Measurements from ENCODE around the gene RBM48.
A peak's percentile ranks its signal among the peaks of the same experiment; 100 is the strongest.

RBM48 gene

DNA sequence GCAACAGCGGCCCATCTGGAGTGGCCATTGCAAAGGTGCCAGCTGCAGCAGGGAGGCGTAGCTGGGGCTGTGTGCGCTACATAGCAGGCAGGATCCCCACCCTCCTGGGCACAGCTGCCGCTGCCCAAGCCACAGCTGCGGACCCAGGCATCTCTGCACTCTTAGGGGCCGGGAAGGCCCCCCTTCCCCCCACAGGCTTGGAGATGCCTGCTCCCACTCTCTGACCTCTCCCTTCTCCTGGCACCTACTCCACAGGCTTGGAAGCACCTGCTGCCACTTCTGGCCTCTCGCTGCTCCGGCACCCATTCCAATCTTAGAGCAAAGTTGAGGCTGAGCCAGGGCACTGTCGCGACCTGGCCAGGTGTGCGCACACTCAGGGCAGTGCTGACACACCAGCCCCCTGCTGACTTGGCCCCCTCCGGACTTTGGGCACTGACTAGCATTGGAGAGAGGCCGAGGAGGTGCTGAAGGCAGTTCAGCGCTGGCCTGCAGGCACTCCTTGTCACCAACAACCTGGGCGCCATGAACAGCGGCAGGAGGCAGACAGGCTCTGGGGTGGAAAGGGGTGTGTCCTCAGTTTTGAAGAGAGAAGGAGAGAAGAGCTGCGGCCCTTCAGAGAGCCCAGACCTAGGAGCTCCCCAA, 18.4 kb downstream of the RBM48 start:
- DNase-seq, result no peak

DNA sequence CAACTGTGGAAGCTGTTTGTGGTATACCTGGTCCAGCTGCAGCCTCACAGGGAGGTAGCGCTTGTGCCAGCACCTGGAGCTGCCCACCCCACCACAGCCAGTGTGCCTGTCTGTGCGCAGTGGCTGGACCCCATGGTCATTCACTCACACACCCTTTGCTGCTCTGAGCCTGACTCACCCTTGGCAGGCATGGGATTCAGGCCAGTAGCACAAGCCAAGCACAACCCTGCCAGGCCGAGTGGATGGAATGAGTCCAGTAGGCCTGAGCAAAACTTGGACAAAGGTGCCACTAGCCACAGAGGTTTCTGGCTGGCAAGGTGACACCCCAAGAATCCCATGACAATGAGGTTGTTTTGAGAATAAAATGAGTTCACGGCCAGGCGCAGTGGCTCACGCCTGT, 19.0 kb downstream of the RBM48 start:
- no peak for DNase-seq

DNA sequence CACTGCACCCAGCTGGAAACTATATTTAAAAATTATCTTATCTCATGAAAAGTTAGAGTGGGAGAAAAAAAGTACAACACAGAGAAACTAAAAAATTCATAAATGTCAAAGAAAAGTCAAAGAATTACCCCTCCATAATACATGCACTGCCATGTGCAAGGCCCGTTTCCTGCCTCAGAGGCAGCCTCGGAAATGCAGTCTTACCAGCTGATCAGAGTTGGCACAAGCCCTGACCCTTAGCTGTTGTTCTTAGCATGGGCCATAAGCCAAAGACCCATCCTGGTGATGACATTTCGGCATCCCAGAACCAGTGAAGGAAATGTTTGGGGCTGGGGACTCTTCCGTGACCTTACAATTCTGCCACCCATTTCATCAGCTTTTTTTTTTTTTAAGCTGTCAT, 21.6 kb downstream of the RBM48 start:
- DNase-seq, result no peak

DNA sequence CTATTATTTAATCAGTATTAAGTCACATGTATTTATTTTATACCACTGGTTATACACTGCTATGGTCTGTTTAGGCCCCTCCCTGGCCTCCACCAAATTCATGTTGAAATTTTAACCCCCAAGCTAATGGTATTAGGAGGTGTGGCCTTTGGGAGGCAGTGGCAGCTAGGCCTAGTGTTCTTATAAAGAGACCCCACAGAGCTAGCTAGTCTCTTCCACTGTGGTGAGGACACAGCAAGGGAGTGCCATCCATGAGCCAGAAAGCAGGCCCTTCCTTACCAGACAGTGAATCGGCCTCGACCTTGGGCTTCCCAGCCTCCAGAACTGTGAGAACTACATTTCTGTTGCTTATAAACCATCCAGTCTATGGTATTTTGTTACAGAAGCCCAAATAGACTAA, 28.7 kb downstream of the RBM48 start:
- DNase-seq, result peak; percentile 42

DNA sequence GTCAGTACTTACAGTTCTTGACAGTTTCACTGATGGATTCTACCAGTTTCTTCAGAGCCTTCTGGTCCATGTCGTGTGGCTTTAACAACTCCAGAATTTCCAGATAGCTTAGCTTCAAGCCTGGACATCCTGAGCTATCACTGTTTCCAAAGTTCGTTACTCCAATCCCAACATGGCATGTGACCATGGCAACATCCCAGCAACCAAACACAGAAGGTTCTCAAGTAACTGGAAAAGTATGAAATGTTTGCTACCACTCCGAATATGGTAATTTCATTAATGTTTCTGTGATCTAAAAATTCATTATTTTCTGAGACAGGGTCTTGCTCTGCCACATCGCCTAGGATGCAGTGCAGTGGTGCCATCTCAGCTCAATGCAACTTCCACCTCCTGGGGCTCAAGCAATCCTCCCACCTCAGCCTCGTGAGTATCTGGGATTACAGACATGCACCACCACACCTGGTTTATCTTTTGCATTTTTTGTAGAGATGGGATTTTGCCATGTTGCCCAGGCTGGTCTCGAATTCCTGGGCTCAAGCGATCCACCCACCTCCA, 29.3 kb downstream of the RBM48 start:
- DNase-seq, result no peak

DNA sequence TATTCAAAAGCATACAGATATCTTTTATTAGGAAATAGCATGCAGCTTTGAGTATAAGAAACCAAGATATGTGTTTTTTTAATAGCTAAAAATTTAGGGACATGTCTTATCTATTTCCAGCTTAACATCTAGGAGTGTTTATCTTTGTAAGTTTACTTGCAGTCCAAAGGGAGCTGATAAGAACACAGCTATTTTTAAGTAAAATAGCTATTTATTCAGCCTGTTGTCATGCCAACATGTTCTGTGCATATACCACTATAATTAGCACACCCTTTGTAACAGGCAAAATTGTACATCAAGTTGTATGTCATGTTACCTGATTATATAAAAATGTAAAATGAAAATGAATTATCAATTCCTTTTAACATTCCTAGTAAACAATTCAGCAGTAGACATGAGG, 32.0 kb downstream of the RBM48 start:
- no peak for DNase-seq

DNA sequence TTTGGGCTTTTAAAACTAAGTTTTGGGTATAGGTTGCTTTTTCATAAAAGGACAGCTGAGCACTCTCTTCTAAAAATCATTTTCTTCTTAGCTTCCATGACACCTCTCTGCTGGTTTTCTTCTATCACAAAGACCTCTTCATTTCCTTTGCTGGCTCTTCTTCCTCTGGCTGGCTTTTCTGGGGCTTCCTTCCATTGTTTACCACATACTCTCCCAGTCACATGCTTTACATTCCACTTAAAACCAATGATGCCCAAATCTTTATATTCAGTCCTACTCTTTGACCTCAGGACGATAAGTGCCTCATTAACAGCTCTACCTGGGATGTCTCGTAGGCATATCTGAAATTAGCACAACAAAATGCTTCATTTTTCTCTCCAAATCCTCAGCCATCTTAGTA, 34.8 kb downstream of the RBM48 start:
- no peak for DNase-seq

DNA sequence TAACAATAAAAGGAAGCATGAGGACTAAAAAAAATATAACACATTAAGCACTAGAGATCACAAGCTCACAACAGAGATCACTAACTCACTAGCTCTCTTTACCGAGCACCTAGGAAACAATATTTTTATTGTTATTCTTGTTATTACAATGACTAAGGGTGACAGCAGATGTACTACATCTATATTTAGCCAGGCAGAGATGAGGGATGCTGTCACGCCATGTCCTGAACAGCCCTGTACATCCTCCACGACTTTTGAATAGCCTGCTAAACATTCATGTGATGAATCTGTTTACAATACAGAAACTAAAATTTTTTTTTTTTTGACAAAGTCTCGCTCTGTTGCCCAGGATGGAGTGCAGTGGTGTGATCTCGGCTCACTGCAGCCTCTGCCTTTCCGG, 38.9 kb downstream of the RBM48 start:
- no peak for DNase-seq

DNA sequence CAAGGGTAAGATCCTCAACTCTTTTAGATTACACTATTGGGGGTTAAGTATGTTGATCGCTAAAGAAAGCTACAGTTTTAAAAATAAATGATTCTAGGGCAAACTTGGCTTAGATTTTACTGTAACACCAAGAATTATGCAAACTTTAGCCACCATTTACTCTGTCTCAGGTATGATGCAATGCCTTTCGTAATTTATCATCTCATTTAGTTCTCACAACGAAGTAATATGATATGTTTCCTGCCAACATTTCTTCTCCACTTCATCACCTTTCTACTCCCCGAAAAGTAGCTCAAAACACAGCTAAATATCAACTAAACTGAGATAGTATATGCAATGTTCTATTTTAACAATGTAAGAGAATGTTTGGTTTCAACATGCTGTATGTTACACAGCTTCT, 40.5 kb downstream of the RBM48 start:
- no peak for DNase-seq

DNA sequence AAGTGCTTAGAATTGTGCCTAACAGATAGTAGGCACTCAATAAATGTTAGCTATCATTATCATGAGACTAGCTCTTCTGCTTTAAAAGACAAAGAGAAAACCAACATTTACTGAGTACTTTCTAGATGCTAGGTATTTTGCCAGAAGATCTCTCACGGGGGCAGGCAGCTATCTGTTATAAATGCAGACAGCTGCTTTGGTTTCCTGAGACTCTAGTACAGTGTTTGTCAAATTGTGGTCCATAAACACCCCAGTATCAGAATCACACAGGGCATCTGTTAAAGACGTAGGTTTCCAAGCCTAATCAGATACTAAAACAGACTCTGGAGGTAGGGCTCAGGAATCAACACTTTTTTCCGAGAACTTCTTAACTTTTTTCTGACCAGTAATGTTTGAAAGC, 47.7 kb downstream of the RBM48 start:
- peak; percentile 69 for DNase-seq

DNA sequence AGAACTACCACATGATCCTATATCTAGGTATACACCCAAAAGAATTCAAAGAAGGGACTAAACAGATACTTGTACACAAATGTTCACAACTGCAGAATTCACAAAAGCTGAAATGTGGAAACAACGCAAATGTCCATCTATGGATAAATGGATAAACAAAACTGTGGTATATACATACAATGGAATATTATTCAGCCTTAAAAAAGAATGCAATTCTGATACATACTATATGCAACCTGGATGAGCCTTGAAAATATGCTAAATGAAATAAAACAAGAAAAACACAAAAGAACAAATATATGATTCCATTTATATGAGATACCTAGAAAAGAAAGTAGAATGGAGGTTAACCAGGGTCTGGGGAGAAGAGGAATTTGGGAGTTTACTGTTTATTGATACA, 54.4 kb downstream of the RBM48 start:
- DNase-seq, result no peak

DNA sequence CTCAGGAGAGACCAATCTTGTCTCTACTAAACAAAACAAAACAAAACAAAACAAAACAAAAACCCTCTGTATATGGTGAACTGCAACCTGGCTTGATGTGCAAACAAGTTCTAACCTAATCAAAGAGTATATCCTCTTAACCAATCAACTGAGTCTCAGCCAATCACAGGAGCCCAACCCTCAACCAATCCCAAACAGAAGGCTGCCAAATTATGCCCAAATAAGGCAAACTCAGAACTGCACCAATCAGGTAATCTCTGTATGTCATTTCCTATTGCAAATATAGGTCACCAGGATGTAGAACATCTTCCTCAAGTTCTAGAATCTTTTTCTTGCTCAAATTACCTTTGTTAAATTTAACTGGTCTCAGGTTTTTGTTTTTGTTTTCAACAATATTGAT, 56.4 kb downstream of the RBM48 start:
- peak; percentile 36 for DNase-seq

DNA sequence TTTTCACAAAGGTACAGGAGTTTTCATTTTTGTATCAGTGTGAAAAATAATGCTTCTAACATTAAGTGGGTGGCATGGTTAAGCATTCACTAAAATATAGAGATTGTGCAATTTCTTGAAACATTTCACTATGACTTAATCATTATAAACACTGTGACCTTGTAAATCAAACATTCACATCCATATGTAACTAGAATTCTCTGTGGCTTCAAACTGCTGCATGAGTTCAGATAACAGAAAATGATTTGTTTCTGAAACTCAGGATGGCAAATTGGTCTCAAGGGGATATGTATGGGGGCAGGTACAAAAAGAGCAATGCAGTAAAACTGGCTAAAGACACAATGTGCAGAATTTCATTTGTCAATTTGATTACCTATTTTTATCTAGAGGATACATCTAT, 57.8 kb downstream of the RBM48 start:
- DNase-seq, result no peak

DNA sequence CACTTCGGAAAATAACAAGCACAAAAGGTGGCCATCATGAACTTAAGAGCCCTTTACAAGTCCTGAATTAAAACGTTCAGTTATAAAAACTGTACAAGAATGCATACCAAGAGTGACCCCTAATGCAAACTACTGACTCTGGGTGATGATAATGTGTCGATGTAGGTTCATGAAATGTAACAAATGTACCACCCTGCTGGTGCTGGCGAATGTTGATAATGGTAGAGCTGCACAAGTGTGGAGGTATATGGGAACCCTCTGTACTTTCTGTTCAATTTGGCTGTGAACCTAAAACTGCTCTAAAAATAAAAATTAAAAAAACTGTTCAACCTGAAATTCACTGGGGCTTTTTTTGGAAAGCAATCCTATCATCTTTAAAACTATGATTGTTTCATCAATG, 58.2 kb downstream of the RBM48 start:
- DNase-seq, result no peak

All from NCI-H82 (cell line).